DND-41 (cell line): Measurements from ENCODE around the gene STPG3.

Experiments
- ATAC-seq: fragments of 200-7000 bp; cut with Tn5 transposase; 3 replicates; pipeline ENCODE4 v1.9.1; 2021; ENCODE audit warnings: low read depth; ENCODE audit not compliant: insufficient read depth
- DNase-seq: peaks from one replicate; pipeline ENCODE4 v3.0.0-alpha.2; 2020
- H2AFZ ChIP-seq: 2 replicates; pipeline ENCODE4 v1.6.0; 2012; ENCODE audit warnings: low read depth, low read length
- H3K27ac ChIP-seq: 2 replicates; pipeline ENCODE4 v1.5.1; 2012; ENCODE audit warnings: low read length, inconsistent platforms
- H3K27me3 ChIP-seq: fragments of 200-600 bp; sonication (generic); 2 replicates; pipeline ENCODE4 v1.6.0; 2012; ENCODE audit warnings: low read length, mild to moderate bottlenecking, inconsistent platforms; ENCODE audit not compliant: insufficient read depth, poor library complexity
- H3K36me3 ChIP-seq: 2 replicates; pipeline ENCODE4 v1.5.1; 2012; ENCODE audit warnings: low read length, inconsistent platforms; ENCODE audit not compliant: insufficient read depth
- H3K4me1 ChIP-seq: 2 replicates; pipeline ENCODE4 v1.5.1; 2012; ENCODE audit warnings: mild to moderate bottlenecking, low read length; ENCODE audit not compliant: insufficient read depth
- H3K4me2 ChIP-seq: 2 replicates; pipeline ENCODE4 v1.6.0; 2012; ENCODE audit warnings: mild to moderate bottlenecking, moderate library complexity, low read length, inconsistent platforms; ENCODE audit not compliant: insufficient read depth
- H3K4me3 ChIP-seq, 2 experiments: fragments of 200-600 bp in 1 of 2; shearing (Covaris generic) in 1 of 2; 2 replicates each; pipeline ENCODE4 v1.5.1; 2012 to 2016; ENCODE audit warnings: inconsistent platforms in 2 of 2, low read length in 2 of 2, mild to moderate bottlenecking in 2 of 2, low read depth in 1 of 2, moderate library complexity in 1 of 2
- H3K79me2 ChIP-seq: 2 replicates; pipeline ENCODE4 v1.6.0; 2012; ENCODE audit warnings: low read length, inconsistent platforms; ENCODE audit not compliant: insufficient read depth
- H3K9ac ChIP-seq: 2 replicates; pipeline ENCODE4 v1.6.0; 2012; ENCODE audit warnings: low read depth, mild to moderate bottlenecking, inconsistent platforms, low read length, moderate library complexity
- H3K9me3 ChIP-seq: 2 replicates; pipeline ENCODE4 v1.5.1; 2012; ENCODE audit warnings: low read length, moderate library complexity, mild to moderate bottlenecking, inconsistent platforms; ENCODE audit not compliant: insufficient read depth, severe bottlenecking
- H4K20me1 ChIP-seq: 2 replicates; pipeline ENCODE4 v1.6.0; 2012; ENCODE audit warnings: low read length; ENCODE audit not compliant: insufficient read depth
- CTCF ChIP-seq: IDR thresholded peaks from 2 replicates; pipeline ENCODE4 v1.5.1; 2012; ENCODE audit warnings: borderline replicate concordance, low read length, moderate library complexity, mild to moderate bottlenecking; ENCODE audit not compliant: poor library complexity, severe bottlenecking; ENCODE audit errors: extremely low read depth
- EZH2 ChIP-seq: IDR thresholded peaks from 3 replicates; pipeline ENCODE4 v1.6.1; 2012; ENCODE audit warnings: borderline replicate concordance, low read depth, mild to moderate bottlenecking, moderate library complexity, low read length, inconsistent platforms; ENCODE audit not compliant: severe bottlenecking

Gene STPG3

GRCh38 chr9:137213160-137214060 is 37.7 kb upstream of the STPG3 start:
- DNase-seq (no peak), ATAC-seq (no peak)
- no peak overlapping the region for H3K9ac ChIP-seq
- TF ChIP-seq EZH2 (no peak), CTCF (peak; percentile 22)
- peaks cover 36% of the 10 kb centered on the region for H3K36me3 ChIP-seq
- no peak overlapping the region for H3K27ac ChIP-seq
- no peaks in the 10 kb centered on the region for H3K9me3 ChIP-seq
- H3K4me1 ChIP-seq, result no peaks in the 10 kb centered on the region
- H3K4me3 ChIP-seq, result no peak overlapping the region
- no peak overlapping the region for H3K4me2 ChIP-seq
- peaks cover 3% of the 10 kb centered on the region; the same call in 1 of the 2 replicates for H4K20me1 ChIP-seq
- no peak overlapping the region for H2AFZ ChIP-seq
- H3K79me2 ChIP-seq, result no peaks in the 10 kb centered on the region
- H3K27me3 ChIP-seq, result no peaks in the 10 kb centered on the region

- Histone ChIP-seq H3K4me2 (no peak overlapping the region), H3K4me3 (no peak overlapping the region), H3K9ac (no peak overlapping the region), H3K27me3 (no peaks in the 10 kb centered on the region), H3K4me1 (no peaks in the 10 kb centered on the region), H3K79me2 (no peaks in the 10 kb centered on the region), H4K20me1 (peaks cover 3% of the 10 kb centered on the region; the same call in 1 of the 2 replicates), H3K9me3 (no peaks in the 10 kb centered on the region), H3K36me3 (peaks cover 28% of the 10 kb centered on the region), H3K27ac (no peak overlapping the region), H2AFZ (no peak overlapping the region)
- ATAC-seq (no peak), DNase-seq (no peak)
- TF ChIP-seq EZH2 (no peak), CTCF (no peak)
Measured at GRCh38 chr9:137214620-137215019, 36.5 kb upstream of the STPG3 start.

- no peak overlapping the region for H3K27ac ChIP-seq
Measured at GRCh38 chr9:137215196-137215986, 35.7 kb upstream of the STPG3 start.

More at GRCh38 chr9:137215196-137215986, 35.7 kb upstream of the STPG3 start:
- Histone ChIP-seq H4K20me1 (peaks cover 3% of the 10 kb centered on the region; the same call in 1 of the 2 replicates), H3K4me3 (no peak overlapping the region), H3K27me3 (no peaks in the 10 kb centered on the region), H2AFZ (no peak overlapping the region), H3K36me3 (peaks cover 28% of the 10 kb centered on the region), H3K9ac (no peak overlapping the region), H3K79me2 (no peaks in the 10 kb centered on the region), H3K4me1 (no peaks in the 10 kb centered on the region), H3K4me2 (no peak overlapping the region), H3K9me3 (no peaks in the 10 kb centered on the region)
- ATAC-seq (no peak), DNase-seq (no peak)
- TF ChIP-seq CTCF (no peak), EZH2 (no peak)
